ENCODE measurements around the gene NEURL4. TPM values are rescaled to one million over a fixed set of nuclear protein-coding genes. Genes with fewer than 3 reads are reported as not detected.
A peak's percentile ranks its signal among the peaks of the same experiment; 100 is the strongest.
"Not testable (repeated sequence)": the region's sequence is repeated elsewhere in the genome, so short reads cannot be mapped to it uniquely, and the experiment has no call there.

The NEURL4 gene
- total RNA-seq, 3 donors from 2014 or later (not counting 1 experiment from before 2014, with no cell fraction given): 48.9 to 57.9 (median 51.4) TPM

DNA sequence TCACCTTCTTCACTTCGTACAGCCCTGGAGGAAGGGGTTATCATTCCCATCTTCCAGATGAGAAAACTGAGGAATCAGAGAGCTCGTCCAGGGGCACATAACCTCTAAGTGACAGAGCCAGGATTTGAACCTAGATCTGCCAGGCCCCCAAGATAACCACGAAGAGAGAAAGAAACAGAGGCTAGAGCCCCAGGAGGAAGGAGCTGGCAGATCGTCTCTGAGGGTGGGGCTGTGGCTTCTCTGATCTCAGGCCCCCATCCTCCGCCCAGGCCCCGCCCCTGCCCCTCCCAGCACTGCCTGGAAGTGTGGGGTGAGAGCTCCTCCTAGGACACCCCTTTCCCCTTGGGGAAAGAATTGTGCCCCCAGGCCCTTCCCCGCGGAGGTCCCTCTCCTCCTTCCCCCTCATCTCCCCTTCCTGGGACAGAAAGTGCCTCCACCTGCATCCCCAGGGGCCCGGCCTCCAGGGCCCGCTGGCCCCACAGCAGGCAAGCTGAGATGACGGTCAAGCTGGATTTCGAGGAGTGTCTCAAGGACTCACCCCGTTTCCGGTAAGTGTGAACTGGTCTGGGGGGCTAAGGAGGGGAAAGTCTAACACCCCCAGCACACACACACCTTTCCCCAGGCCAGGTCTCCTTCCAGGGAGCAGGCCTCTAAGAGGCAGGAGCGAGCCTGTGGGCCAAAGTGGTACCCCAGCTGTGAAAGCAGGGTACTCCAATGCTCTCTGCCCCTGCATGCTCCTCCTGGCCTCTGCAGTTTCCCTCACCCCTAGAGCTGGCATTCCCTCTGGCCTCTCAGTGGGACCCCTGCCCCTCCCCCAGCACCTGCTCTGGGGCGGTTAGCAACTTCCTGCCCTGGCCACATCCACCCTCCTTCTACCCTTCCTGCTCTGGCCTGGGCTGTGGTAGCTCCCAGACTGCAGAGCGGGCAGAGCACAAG lies 7.4 kb upstream of the NEURL4 start, which contains the start of gene ACAP1:
Gene ACAP1, plus strand, starts transcription at position 290 of the 936 bp plus-strand sequence. Its CDS starts 206 bp downstream, at position 496.
- H3K4me3 Mint-ChIP-seq: peak within 1 kb of the TSS; percentile 92

DNA sequence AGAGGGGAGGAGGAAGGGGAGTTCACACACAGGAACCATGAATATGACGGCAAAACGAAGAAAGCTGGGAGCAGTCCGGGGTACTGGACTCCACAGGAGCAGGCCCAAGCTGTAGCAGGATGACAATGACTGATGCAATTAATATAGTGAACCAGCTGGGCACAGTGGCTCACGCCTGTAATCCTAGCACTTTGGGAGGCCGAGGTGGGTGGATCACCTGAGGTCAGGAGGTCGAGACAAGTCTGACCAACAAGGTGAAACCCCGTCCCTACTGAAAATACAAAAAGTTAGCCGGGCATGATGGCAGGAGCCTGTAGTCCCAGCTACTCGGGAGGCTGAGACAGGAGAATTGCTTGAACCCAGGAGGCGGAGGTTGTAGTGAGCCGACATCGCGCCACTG lies 6.6 kb upstream of the NEURL4 start:
- intact Hi-C loops (cut with micrococcal nuclease); H3K27me3 ChIP-seq (ENCODE audit: control insufficient read depth, insufficient read depth, low read length); H3K9me3 Mint-ChIP-seq; H3K36me3 Mint-ChIP-seq; DNase-seq; ATAC-seq; H3K9me3 ChIP-seq (ENCODE audit: control insufficient read depth, insufficient read depth, low read length); H3K27me3 Mint-ChIP-seq (ENCODE audit: low read depth in 2 of 2): not testable (repeated sequence)
- Mint-ChIP-seq H3K27ac (peak overlapping the region; percentile 85 to 91), H3K4me1 (peaks cover 28 to 40% of the 10 kb centered on the region in 2 donors), H3K4me3 (peak overlapping the region; percentile 92)
- 79% methylated on average over 13 of the region's 13 CpGs for WGBS (ENCODE audit: insufficient coverage)
- Histone ChIP-seq H3K27ac (ENCODE audit: low read length) (peak overlapping the region; percentile 75), H3K4me1 (ENCODE audit: control insufficient read depth, insufficient read depth, low read length) (peaks cover 62% of the 10 kb centered on the region), H3K4me3 (ENCODE audit: low read length) (peak overlapping the region; percentile 87), H3K36me3 (ENCODE audit: control insufficient read depth, insufficient read depth, low read length) (peaks cover 22% of the 10 kb centered on the region)

More for the DNA sequence above, 7.4 kb upstream of the NEURL4 start, which contains the start of gene ACAP1:
- Mint-ChIP-seq H3K36me3 (no peaks in the 10 kb centered on the region), H3K27ac (peak within 1 kb of the TSS; percentile 85 to 91), H3K27me3 (ENCODE audit: low read depth in 2 of 2) (no peaks in the 10 kb centered on the region), H3K4me1 (peaks cover 28 to 43% of the 10 kb centered on the region in 2 donors), H3K9me3 (no peaks in the 10 kb centered on the region)
- Histone ChIP-seq H3K27me3 (ENCODE audit: control insufficient read depth, insufficient read depth, low read length) (no peaks in the 10 kb centered on the region), H3K36me3 (ENCODE audit: control insufficient read depth, insufficient read depth, low read length) (peaks cover 30% of the 10 kb centered on the region), H3K4me3 (ENCODE audit: low read length) (peak within 1 kb of the TSS; percentile 87), H3K27ac (ENCODE audit: low read length) (peak within 1 kb of the TSS; percentile 75), H3K4me1 (ENCODE audit: control insufficient read depth, insufficient read depth, low read length) (peaks cover 66% of the 10 kb centered on the region), H3K9me3 (ENCODE audit: control insufficient read depth, insufficient read depth, low read length) (no peaks in the 10 kb centered on the region)
- under 1% methylated on average over 16 of the region's 17 CpGs for WGBS (ENCODE audit: insufficient coverage)
- TF ChIP-seq, protein P1, sequence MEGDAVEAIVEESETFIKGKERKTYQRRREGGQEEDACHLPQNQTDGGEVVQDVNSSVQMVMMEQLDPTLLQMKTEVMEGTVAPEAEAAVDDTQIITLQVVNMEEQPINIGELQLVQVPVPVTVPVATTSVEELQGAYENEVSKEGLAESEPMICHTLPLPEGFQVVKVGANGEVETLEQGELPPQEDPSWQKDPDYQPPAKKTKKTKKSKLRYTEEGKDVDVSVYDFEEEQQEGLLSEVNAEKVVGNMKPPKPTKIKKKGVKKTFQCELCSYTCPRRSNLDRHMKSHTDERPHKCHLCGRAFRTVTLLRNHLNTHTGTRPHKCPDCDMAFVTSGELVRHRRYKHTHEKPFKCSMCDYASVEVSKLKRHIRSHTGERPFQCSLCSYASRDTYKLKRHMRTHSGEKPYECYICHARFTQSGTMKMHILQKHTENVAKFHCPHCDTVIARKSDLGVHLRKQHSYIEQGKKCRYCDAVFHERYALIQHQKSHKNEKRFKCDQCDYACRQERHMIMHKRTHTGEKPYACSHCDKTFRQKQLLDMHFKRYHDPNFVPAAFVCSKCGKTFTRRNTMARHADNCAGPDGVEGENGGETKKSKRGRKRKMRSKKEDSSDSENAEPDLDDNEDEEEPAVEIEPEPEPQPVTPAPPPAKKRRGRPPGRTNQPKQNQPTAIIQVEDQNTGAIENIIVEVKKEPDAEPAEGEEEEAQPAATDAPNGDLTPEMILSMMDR (IDR thresholded peaks at IDR 0.05): no peak
- DNase-seq (peak; percentile 45 to 89), ATAC-seq (peak; percentile 93)
- intact Hi-C loops (cut with micrococcal nuclease): no loop called here

GRCh38 chr17:7334938-7335538 lies 5.9 kb upstream of the NEURL4 start:
- no peak overlapping the region for H3K4me3 ChIP-seq (ENCODE audit: low read length)
- DNase-seq: no peak
- intact Hi-C loops (cut with micrococcal nuclease): no loop called here
- peaks cover 31 to 48% of the 10 kb centered on the region in 2 donors for H3K4me1 Mint-ChIP-seq
- ATAC-seq: no peak
- H3K36me3 Mint-ChIP-seq: no peaks in the 10 kb centered on the region
- H3K36me3 ChIP-seq (ENCODE audit: control insufficient read depth, insufficient read depth, low read length): peaks cover 17% of the 10 kb centered on the region
- H3K9me3 ChIP-seq (ENCODE audit: control insufficient read depth, insufficient read depth, low read length): no peaks in the 10 kb centered on the region
- no peaks in the 10 kb centered on the region for H3K27me3 Mint-ChIP-seq (ENCODE audit: low read depth in 2 of 2)
- H3K27me3 ChIP-seq (ENCODE audit: control insufficient read depth, insufficient read depth, low read length): no peaks in the 10 kb centered on the region
- H3K9me3 Mint-ChIP-seq: no peaks in the 10 kb centered on the region
- TF ChIP-seq, protein P1 (IDR thresholded peaks at IDR 0.05): no peak
- H3K27ac Mint-ChIP-seq: peak overlapping the region; percentile 85 to 91
- peaks cover 69% of the 10 kb centered on the region for H3K4me1 ChIP-seq (ENCODE audit: control insufficient read depth, insufficient read depth, low read length)
- 92% methylated on average over 3 of the region's 3 CpGs for WGBS (ENCODE audit: insufficient coverage)
- peak overlapping the region; percentile 71 for H3K4me3 Mint-ChIP-seq
- peak overlapping the region; percentile 75 for H3K27ac ChIP-seq (ENCODE audit: low read length)

DNA sequence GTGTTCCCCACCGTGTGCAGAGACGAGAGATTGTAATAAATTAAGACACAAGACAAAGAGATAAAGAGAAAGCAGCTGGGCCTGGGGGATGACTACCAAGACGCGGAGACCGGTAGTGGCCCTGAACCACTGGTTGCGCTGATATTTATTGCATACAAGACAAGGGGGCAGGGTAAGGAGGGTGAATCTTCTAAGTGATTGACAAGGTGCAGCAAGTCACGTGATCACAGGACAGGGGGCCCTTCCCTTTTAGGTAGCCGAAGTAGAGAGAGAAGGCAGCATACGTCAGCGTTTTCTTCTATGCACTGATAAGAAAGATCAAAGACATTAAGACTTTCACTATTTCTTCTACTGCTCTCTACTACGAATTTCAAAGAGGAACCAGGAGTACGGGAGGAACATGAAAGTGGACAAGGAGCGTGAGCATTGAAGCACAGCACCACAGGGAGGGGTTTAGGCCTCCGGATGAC lies 3.5 kb upstream of the NEURL4 start:
- 45% methylated on average over 11 of the region's 14 CpGs for WGBS (ENCODE audit: insufficient coverage)
- peaks cover 61% of the 10 kb centered on the region for H3K4me1 ChIP-seq (ENCODE audit: control insufficient read depth, insufficient read depth, low read length)
- H3K36me3 ChIP-seq (ENCODE audit: control insufficient read depth, insufficient read depth, low read length); ATAC-seq; H3K27ac Mint-ChIP-seq; H3K9me3 Mint-ChIP-seq; H3K27me3 Mint-ChIP-seq (ENCODE audit: low read depth in 2 of 2); intact Hi-C loops (cut with micrococcal nuclease); H3K27ac ChIP-seq (ENCODE audit: low read length); DNase-seq; H3K4me3 ChIP-seq (ENCODE audit: low read length); H3K9me3 ChIP-seq (ENCODE audit: control insufficient read depth, insufficient read depth, low read length); H3K27me3 ChIP-seq (ENCODE audit: control insufficient read depth, insufficient read depth, low read length); H3K36me3 Mint-ChIP-seq: not testable (repeated sequence)
- peak overlapping the region; percentile 13 for H3K4me3 Mint-ChIP-seq
- peaks cover 40 to 54% of the 10 kb centered on the region in 2 donors for H3K4me1 Mint-ChIP-seq
